HG03565 (cell line): ENCODE measurements around the gene B3GALT5.
A peak's percentile ranks its signal among the peaks of the same experiment; 100 is the strongest.

ENCODE experiments used
- ATAC-seq: cut with Tn5 transposase; IDR thresholded peaks from one replicate; pipeline ENCODE4 v1.9.1; 2021; ENCODE audit warnings: mild to moderate bottlenecking, moderate library complexity; ENCODE audit not compliant: unreplicated experiment

Gene B3GALT5

GRCh38 chr21:39663742-39664492, 51.2 kb downstream of the B3GALT5 start:
- no peak for ATAC-seq

GRCh38 chr21:39664586-39664985, 51.8 kb downstream of the B3GALT5 start:
- no peak for ATAC-seq

GRCh38 chr21:39666026-39666425, 53.3 kb downstream of the B3GALT5 start:
- ATAC-seq: no peak

- no peak for ATAC-seq
Measured at GRCh38 chr21:39666681-39667315, 54.1 kb downstream of the B3GALT5 start.

GRCh38 chr21:39667353-39667891, 54.7 kb downstream of the B3GALT5 start:
- ATAC-seq: no peak

- ATAC-seq: no peak
Measured at GRCh38 chr21:39668369-39668768, 55.6 kb downstream of the B3GALT5 start.

- no peak for ATAC-seq
Measured at GRCh38 chr21:39669485-39669884, 56.7 kb downstream of the B3GALT5 start.

- no peak for ATAC-seq
Measured at GRCh38 chr21:39669976-39670661, 57.4 kb downstream of the B3GALT5 start.

- no peak for ATAC-seq
Measured at GRCh38 chr21:39670701-39671100, 58.0 kb downstream of the B3GALT5 start.

GRCh38 chr21:39671986-39672385, 59.2 kb downstream of the B3GALT5 start:
- ATAC-seq: no peak

- no peak for ATAC-seq
Measured at GRCh38 chr21:39673163-39673562, 60.4 kb downstream of the B3GALT5 start.

- ATAC-seq: no peak
Measured at GRCh38 chr21:39673736-39674135, 61.0 kb downstream of the B3GALT5 start.

GRCh38 chr21:39674801-39675200, 62.1 kb downstream of the B3GALT5 start:
- no peak for ATAC-seq

- no peak for ATAC-seq
Measured at GRCh38 chr21:39675590-39675989, 62.9 kb downstream of the B3GALT5 start.

GRCh38 chr21:39675993-39676661, 63.4 kb downstream of the B3GALT5 start:
- ATAC-seq: peak; percentile 87

- ATAC-seq: no peak
Measured at GRCh38 chr21:39680216-39680615, 67.5 kb downstream of the B3GALT5 start.

GRCh38 chr21:39681257-39681656, 68.5 kb downstream of the B3GALT5 start:
- ATAC-seq: no peak

- no peak for ATAC-seq
Measured at GRCh38 chr21:39681845-39682244, 69.1 kb downstream of the B3GALT5 start.

GRCh38 chr21:39685236-39685635, 72.5 kb downstream of the B3GALT5 start:
- no peak for ATAC-seq

GRCh38 chr21:39685991-39686390, 73.3 kb downstream of the B3GALT5 start:
- ATAC-seq: no peak
